K562 (cell line): ENCODE measurements around the gene MPST. TPM values are rescaled to one million over a fixed set of nuclear protein-coding genes. Genes with fewer than 3 reads are reported as not detected.
A peak's percentile ranks its signal among the peaks of the same experiment; 100 is the strongest.

Source experiments
- ATAC-seq: fragments of 200-7000 bp; cut with Tn5 transposase; 3 replicates; pipeline ENCODE4 v1.9.1; 2020; ENCODE audit warnings: moderate library complexity
- BruUV-seq: library from RNA; stranded (reverse); fragments of 400-500 nt; replicated peaks from 2 replicates; lab custom pipeline; 2021; lab: Mats Ljungman, UMichigan
- CTCF ChIA-PET: fragments of 300-600 bp; formaldehyde crosslinking; extraction: SDS; loops from one replicate; lab custom pipeline; 2021; ENCODE audit warnings: low intra/inter-chr PET ratio; lab: Yijun Ruan, JAX
- POLR2A ChIA-PET: fragments of 300-600, 350-650 bp; sonication (Branson Sonifier 250); formaldehyde crosslinking; extraction: SDS; loops from one replicate; lab custom pipeline; 2021; ENCODE audit warnings: antibody characterized with exemption, inconsistent platforms; lab: Yijun Ruan, JAX
- DNase-seq, 4 experiments: peaks; one replicate each; pipeline versions ENCODE4 v3.0.0 to v3.0.0-alpha.2; 2011 to 2018; ENCODE audit warnings: low spot score in 3 of 4, mixed read lengths in 3 of 4; ENCODE audit errors: extremely low read depth in 1 of 4
- FAIRE-seq: peaks from 2 replicates; lab custom pipeline; 2011; peaks lifted over from hg19 to GRCh38; lab: Jason Lieb, UNC
- H2AFZ ChIP-seq: 2 replicates; pipeline ENCODE4 v1.6.0; 2011; ENCODE audit warnings: low read depth, low read length, control low read depth, inconsistent platforms
- H3K27ac ChIP-seq: fragments of 200-600 bp; 3 replicates; pipeline ENCODE4 v1.8.0; 2011; ENCODE audit warnings: low read depth, mild to moderate bottlenecking, control low read depth, inconsistent platforms, low read length, moderate library complexity, mixed read lengths; ENCODE audit errors: extremely low read depth
- H3K27me3 ChIP-seq, 2 experiments: fragments of 300-600 bp in 1 of 2; 2 replicates in 1 of 2; 3 replicates in 1 of 2; pipeline versions ENCODE4 v1.6.0 to v1.8.0; 2011; ENCODE audit warnings: inconsistent platforms in 2 of 2, low read length in 2 of 2, mild to moderate bottlenecking in 1 of 2, mixed read lengths in 1 of 2, moderate library complexity in 1 of 2; ENCODE audit not compliant: control insufficient read depth in 2 of 2, insufficient read depth in 2 of 2
- H3K36me3 ChIP-seq: fragments of 300-600 bp; 3 replicates; pipeline ENCODE4 v1.8.0; 2011; ENCODE audit warnings: mild to moderate bottlenecking, low read length, inconsistent platforms; ENCODE audit not compliant: control insufficient read depth, insufficient read depth
- H3K4me1 ChIP-seq, 2 experiments: fragments of 200-600 bp in 1 of 2; replicated peaks in 1 of 2; 2 replicates in 1 of 2; 3 replicates in 1 of 2; pipeline versions ENCODE4 v1.5.1 to v1.8.0; 2011; ENCODE audit warnings: inconsistent platforms in 2 of 2, low read length in 2 of 2, mild to moderate bottlenecking in 1 of 2, mixed read lengths in 1 of 2, moderate library complexity in 1 of 2; ENCODE audit not compliant: control insufficient read depth in 2 of 2, insufficient read depth in 2 of 2
- H3K4me2 ChIP-seq: 2 replicates; pipeline ENCODE4 v1.6.1; 2011; ENCODE audit warnings: low read length, control low read depth, inconsistent platforms, mixed read lengths; ENCODE audit not compliant: insufficient read depth
- H3K4me3 ChIP-seq: fragments of 200-600 bp; sonication (generic), shearing (Covaris generic); 2 replicates; pipeline ENCODE4 v1.5.1; 2016; ENCODE audit warnings: control low read depth, inconsistent platforms
- H3K79me2 ChIP-seq: fragments of 200-600 bp; 3 replicates; pipeline ENCODE4 v1.8.0; 2011; ENCODE audit warnings: low read length, inconsistent platforms; ENCODE audit not compliant: control insufficient read depth, insufficient read depth
- H3K9ac ChIP-seq, 2 experiments: 2 replicates each; pipeline versions ENCODE4 v1.6.0 to v1.6.1; 2011; ENCODE audit warnings: low read depth in 2 of 2, low read length in 2 of 2, control low read depth in 1 of 2, inconsistent platforms in 1 of 2, mild to moderate bottlenecking in 1 of 2, mixed read lengths in 1 of 2; ENCODE audit not compliant: insufficient read depth in 1 of 2
- H3K9me1 ChIP-seq: one replicate; pipeline ENCODE4 v1.6.0; 2011; ENCODE audit warnings: inconsistent platforms, mild to moderate bottlenecking, low read length, moderate library complexity; ENCODE audit not compliant: control insufficient read depth, insufficient read depth
- H3K9me3 ChIP-seq: replicated peaks from 2 replicates; pipeline ENCODE4 v1.5.1; 2011; ENCODE audit warnings: low read depth, low read length, inconsistent platforms; ENCODE audit not compliant: control insufficient read depth, insufficient read depth
- H4K20me1 ChIP-seq: replicated peaks from 2 replicates; pipeline ENCODE4 v1.6.1; 2011; ENCODE audit warnings: low read length, inconsistent platforms, mixed read lengths; ENCODE audit not compliant: control insufficient read depth, insufficient read depth
- ARNT ChIP-seq, 2 experiments: fragments of 450-650 bp; IDR thresholded peaks; 2 replicates each; pipeline ENCODE4 v1.6.1; 2016; ENCODE audit warnings: mild to moderate bottlenecking in 1 of 2
- BMI1 ChIP-seq: fragments of 150-350 bp; IDR thresholded peaks from 2 replicates; pipeline ENCODE4 v1.6.1; 2014; ENCODE audit warnings: low read length
- CREB5 ChIP-seq: fragments of 250-450 bp; sonication (Bioruptor Pico); IDR thresholded peaks from 2 replicates; pipeline ENCODE4 v1.5.0; 2020; ENCODE audit warnings: mild to moderate bottlenecking
- CSDE1 ChIP-seq, 2 experiments: fragments of 450-650 bp; IDR thresholded peaks; 2 replicates each; pipeline ENCODE4 v1.6.1; 2016; ENCODE audit warnings: mild to moderate bottlenecking in 1 of 2
- MIER1 ChIP-seq: fragments of 450-650 bp; IDR thresholded peaks from 2 replicates; pipeline ENCODE4 v1.6.1; 2016; ENCODE audit warnings: antibody characterized with exemption, mild to moderate bottlenecking, low read depth
- PRDM10 ChIP-seq: fragments of 450-650 bp; IDR thresholded peaks from 2 replicates; pipeline ENCODE4 v1.6.1; 2018; ENCODE audit not compliant: partially characterized antibody
- PYGO2 ChIP-seq: fragments of 450-650 bp; IDR thresholded peaks from 2 replicates; pipeline ENCODE4 v1.6.1; 2016; ENCODE audit warnings: mild to moderate bottlenecking, missing genetic modification characterization, moderate library complexity, missing compliant biosample characterization
- SMAD3 ChIP-seq: fragments of 450-650 bp; formaldehyde crosslinking; conservative IDR thresholded peaks from 2 replicates; pipeline ENCODE4 v1.4.0; 2020; ENCODE audit warnings: mild to moderate bottlenecking
- ZNF175 ChIP-seq: fragments of 200-800 bp; sonication (Bioruptor generic); IDR thresholded peaks from 2 replicates; pipeline ENCODE4 v1.6.1; 2016; ENCODE audit warnings: low read depth, mild to moderate bottlenecking, missing genetic modification characterization, missing compliant biosample characterization
- WGBS: fragments of 100-300 bp; shearing (Covaris generic); methylation state at CpG from one replicate; pipeline ENCODE4 v1.1.6; 2016; ENCODE audit warnings: low coverage, mixed read lengths; ENCODE audit not compliant: insufficient coverage; ENCODE audit errors: missing lambda C conversion rate; 5-methylcytosine and 5-hydroxymethylcytosine counted together
- in situ Hi-C: fragments of 300-500 bp; cut with MboI; formaldehyde crosslinking; loops from 4 replicates; pipeline ENCODE4 v1.15.0; 2018; ENCODE audit warnings: inconsistent platforms, mixed read lengths
- intact Hi-C: fragments of 100-400 bp; cut with micrococcal nuclease; formaldehyde crosslinking; loops from 2 replicates; pipeline ENCODE4 v1.14.2; 2022
- polyA plus RNA-seq, 8 experiments: library from polyadenylated mRNA; depleted of rRNA in 4 of 8; stranded (reverse) in 5 of 8; unstranded in 3 of 8; fragments of >200 nt; fragmentation: Nextera tagmentation in 2 of 8; fragmentation: Illumina TruSeq in 1 of 8; extraction: Ambion mirVana in 2 of 8; extraction: Trizol in 1 of 8; gene quantifications; 2 replicates each; pipeline versions ENCODE4 v1.2.1 to v1.2.3, GENCODE V29; 2011 to 2014; ENCODE audit warnings: inconsistent platforms in 1 of 8, missing spikeins in 1 of 8
- total RNA-seq, 7 experiments: library from RNA; depleted of rRNA in 6 of 7; stranded (reverse); fragments of >200 nt in 6 of 7; fragmentation: Illumina TruSeq in 2 of 7; extraction: Trizol in 2 of 7; gene quantifications; 2 replicates each; pipeline versions ENCODE4 v1.2.1 to v1.2.3, GENCODE V29; 2011 to 2021; ENCODE audit warnings: low replicate concordance in 1 of 7

MPST gene
- total and polyA plus RNA-seq, 9 of the 15 experiments (the other 6 are each of a cell fraction or from before 2014, with no cell fraction given): 0.65 to 104 (median 24.3) TPM

- ChIA-PET CTCF (no interaction called here), POLR2A (interaction anchor here (0.7 kb wide), 1 partner anchor 17 kb away, joined by 3 read pairs; no protein-coding TSS in a partner anchor)
- peak overlapping the region; percentile 41 to 76; a peak in 3 of 4 replicates for H3K9ac ChIP-seq
- H3K4me2 ChIP-seq: peak overlapping the region; percentile 9
- H3K4me3 ChIP-seq: no peak overlapping the region
- WGBS: 67% methylated on average over 4 of the region's 4 CpGs
- no peak for DNase-seq
- no peak overlapping the region for H2AFZ ChIP-seq
- no peaks in the 10 kb centered on the region for H3K9me3 ChIP-seq
- intact Hi-C loops: no loop called here
- H3K9me1 ChIP-seq: peaks cover 2% of the 10 kb centered on the region
- no peak for ATAC-seq
- in situ Hi-C loops: no loop called here
- H3K27ac ChIP-seq: peak overlapping the region; percentile 64
- H3K36me3 ChIP-seq: peaks cover 21% of the 10 kb centered on the region; the same call in 2 of the 3 replicates
- BruUV-seq: no TSS peak
- no peaks in the 10 kb centered on the region for H3K27me3 ChIP-seq
- peaks cover 6% of the 10 kb centered on the region for H4K20me1 ChIP-seq
- no peak for TF ChIP-seq CREB5 (CRISPR knock-in tag)
- no peak for TF ChIP-seq PRDM10
- TF ChIP-seq BMI1: no peak
- TF ChIP-seq MIER1: no peak
- no peak for TF ChIP-seq ARNT (IDR thresholded peaks at IDR 0.05)
- no peak for TF ChIP-seq SMAD3
- TF ChIP-seq PYGO2 (tag): no peak
- no peak for TF ChIP-seq ZNF175 (CRISPR knock-in tag)
- no peak for TF ChIP-seq CSDE1 (IDR thresholded peaks at IDR 0.05)
- peaks cover 29 to 44% of the 10 kb centered on the region in 2 experiments; a peak in 4 of 5 replicates for H3K4me1 ChIP-seq
- no peak for FAIRE-seq
- peaks cover 31% of the 10 kb centered on the region for H3K79me2 ChIP-seq
Observed at GRCh38 chr22:37015587-37015878, 4.0 kb upstream of the MPST start.
